ENCODE measurements around the gene SKP1.

DNA sequence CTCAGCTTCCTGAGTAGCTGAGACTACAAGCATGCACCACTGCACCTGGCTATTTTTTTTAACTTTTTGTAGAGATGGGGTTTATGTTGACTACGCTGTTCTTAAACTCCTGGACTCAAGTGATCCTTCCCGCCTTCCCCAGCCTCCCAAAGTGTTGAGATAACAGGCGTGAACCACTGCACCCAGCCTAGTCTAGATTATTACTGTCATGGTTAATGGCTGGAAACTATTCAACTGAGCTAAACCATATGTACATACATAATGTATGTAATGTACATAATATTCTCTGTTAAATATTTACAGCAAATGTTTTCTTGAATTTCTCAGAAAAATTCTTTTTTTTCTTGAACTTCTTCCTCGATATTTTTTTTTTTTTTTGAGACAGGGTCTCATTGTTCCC, 27.8 kb upstream of the SKP1 start:
- TF ChIP-seq, protein P1, sequence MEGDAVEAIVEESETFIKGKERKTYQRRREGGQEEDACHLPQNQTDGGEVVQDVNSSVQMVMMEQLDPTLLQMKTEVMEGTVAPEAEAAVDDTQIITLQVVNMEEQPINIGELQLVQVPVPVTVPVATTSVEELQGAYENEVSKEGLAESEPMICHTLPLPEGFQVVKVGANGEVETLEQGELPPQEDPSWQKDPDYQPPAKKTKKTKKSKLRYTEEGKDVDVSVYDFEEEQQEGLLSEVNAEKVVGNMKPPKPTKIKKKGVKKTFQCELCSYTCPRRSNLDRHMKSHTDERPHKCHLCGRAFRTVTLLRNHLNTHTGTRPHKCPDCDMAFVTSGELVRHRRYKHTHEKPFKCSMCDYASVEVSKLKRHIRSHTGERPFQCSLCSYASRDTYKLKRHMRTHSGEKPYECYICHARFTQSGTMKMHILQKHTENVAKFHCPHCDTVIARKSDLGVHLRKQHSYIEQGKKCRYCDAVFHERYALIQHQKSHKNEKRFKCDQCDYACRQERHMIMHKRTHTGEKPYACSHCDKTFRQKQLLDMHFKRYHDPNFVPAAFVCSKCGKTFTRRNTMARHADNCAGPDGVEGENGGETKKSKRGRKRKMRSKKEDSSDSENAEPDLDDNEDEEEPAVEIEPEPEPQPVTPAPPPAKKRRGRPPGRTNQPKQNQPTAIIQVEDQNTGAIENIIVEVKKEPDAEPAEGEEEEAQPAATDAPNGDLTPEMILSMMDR (IDR thresholded peaks at IDR 0.05 in 2 of 3, conservative IDR thresholded peaks at IDR 0.05 in 1 of 3; ENCODE audit: control insufficient read depth in 2 of 3, extremely low read depth in 1 of 3, insufficient read depth in 1 of 3, low read depth in 3 of 3, low read length in 3 of 3) = no peak
- TF ChIP-seq, protein P2, sequence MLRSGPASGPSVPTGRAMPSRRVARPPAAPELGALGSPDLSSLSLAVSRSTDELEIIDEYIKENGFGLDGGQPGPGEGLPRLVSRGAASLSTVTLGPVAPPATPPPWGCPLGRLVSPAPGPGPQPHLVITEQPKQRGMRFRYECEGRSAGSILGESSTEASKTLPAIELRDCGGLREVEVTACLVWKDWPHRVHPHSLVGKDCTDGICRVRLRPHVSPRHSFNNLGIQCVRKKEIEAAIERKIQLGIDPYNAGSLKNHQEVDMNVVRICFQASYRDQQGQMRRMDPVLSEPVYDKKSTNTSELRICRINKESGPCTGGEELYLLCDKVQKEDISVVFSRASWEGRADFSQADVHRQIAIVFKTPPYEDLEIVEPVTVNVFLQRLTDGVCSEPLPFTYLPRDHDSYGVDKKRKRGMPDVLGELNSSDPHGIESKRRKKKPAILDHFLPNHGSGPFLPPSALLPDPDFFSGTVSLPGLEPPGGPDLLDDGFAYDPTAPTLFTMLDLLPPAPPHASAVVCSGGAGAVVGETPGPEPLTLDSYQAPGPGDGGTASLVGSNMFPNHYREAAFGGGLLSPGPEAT (IDR thresholded peaks at IDR 0.05; ENCODE audit: low read depth) = no peak
- TF ChIP-seq RB1 (IDR thresholded peaks at IDR 0.05; ENCODE audit: borderline replicate concordance) (no peak), SP1 (IDR thresholded peaks at IDR 0.05; ENCODE audit: low read depth, low read length) (no peak), MYC (IDR thresholded peaks at IDR 0.05; ENCODE audit: insufficient read depth, insufficient read length, insufficient replicate concordance, low read length, severe bottlenecking) (no peak), RBBP5 (conservative IDR thresholded peaks at IDR 0.05) (no peak)
- TF ChIP-seq, protein P3, sequence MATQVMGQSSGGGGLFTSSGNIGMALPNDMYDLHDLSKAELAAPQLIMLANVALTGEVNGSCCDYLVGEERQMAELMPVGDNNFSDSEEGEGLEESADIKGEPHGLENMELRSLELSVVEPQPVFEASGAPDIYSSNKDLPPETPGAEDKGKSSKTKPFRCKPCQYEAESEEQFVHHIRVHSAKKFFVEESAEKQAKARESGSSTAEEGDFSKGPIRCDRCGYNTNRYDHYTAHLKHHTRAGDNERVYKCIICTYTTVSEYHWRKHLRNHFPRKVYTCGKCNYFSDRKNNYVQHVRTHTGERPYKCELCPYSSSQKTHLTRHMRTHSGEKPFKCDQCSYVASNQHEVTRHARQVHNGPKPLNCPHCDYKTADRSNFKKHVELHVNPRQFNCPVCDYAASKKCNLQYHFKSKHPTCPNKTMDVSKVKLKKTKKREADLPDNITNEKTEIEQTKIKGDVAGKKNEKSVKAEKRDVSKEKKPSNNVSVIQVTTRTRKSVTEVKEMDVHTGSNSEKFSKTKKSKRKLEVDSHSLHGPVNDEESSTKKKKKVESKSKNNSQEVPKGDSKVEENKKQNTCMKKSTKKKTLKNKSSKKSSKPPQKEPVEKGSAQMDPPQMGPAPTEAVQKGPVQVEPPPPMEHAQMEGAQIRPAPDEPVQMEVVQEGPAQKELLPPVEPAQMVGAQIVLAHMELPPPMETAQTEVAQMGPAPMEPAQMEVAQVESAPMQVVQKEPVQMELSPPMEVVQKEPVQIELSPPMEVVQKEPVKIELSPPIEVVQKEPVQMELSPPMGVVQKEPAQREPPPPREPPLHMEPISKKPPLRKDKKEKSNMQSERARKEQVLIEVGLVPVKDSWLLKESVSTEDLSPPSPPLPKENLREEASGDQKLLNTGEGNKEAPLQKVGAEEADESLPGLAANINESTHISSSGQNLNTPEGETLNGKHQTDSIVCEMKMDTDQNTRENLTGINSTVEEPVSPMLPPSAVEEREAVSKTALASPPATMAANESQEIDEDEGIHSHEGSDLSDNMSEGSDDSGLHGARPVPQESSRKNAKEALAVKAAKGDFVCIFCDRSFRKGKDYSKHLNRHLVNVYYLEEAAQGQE (IDR thresholded peaks at IDR 0.05; ENCODE audit: low read depth, low read length) = no peak

All from GM12878 (cell line).